Osteocyte (in vitro differentiated cells): ENCODE results near the gene INO80D. TPM values are rescaled to one million over a fixed set of nuclear protein-coding genes. Genes with fewer than 3 reads are reported as not detected.
"Not testable (repeated sequence)": the region's sequence is repeated elsewhere in the genome, so short reads cannot be mapped to it uniquely, and the experiment has no call there.

Experiments
- DNase-seq: peaks from one replicate; pipeline ENCODE4 v3.0.0; 2021; ENCODE audit warnings: mixed read lengths; ENCODE audit not compliant: unreplicated experiment; ENCODE audit errors: extremely low spot score
- H3K27ac Mint-ChIP-seq: one replicate; pipeline ENCODE4 v1.8.0; 2021; ENCODE audit warnings: mild to moderate bottlenecking, mixed read lengths; ENCODE audit not compliant: unreplicated experiment
- H3K27me3 Mint-ChIP-seq: one replicate; pipeline ENCODE4 v1.8.0; 2021; ENCODE audit warnings: mixed read lengths; ENCODE audit not compliant: unreplicated experiment
- H3K36me3 Mint-ChIP-seq: one replicate; pipeline ENCODE4 v1.8.0; 2021; ENCODE audit warnings: mixed read lengths; ENCODE audit not compliant: unreplicated experiment
- H3K4me1 Mint-ChIP-seq: one replicate; pipeline ENCODE4 v1.8.0; 2021; ENCODE audit warnings: mixed read lengths; ENCODE audit not compliant: unreplicated experiment
- H3K4me3 Mint-ChIP-seq: one replicate; pipeline ENCODE4 v1.8.0; 2021; ENCODE audit warnings: mild to moderate bottlenecking, moderate library complexity, mixed read lengths; ENCODE audit not compliant: unreplicated experiment
- H3K9me3 Mint-ChIP-seq: one replicate; pipeline ENCODE4 v1.8.0; 2021; ENCODE audit warnings: mixed read lengths; ENCODE audit not compliant: unreplicated experiment
- CTCF ChIP-seq: fragments of 200-600 bp; sonication (generic); IDR thresholded peaks from 2 replicates; pipeline ENCODE4 v1.5.0; 2021; ENCODE audit warnings: antibody characterized with exemption, mild to moderate bottlenecking, moderate library complexity
- total RNA-seq: library from RNA; stranded (reverse); gene quantifications from 2 replicates; pipeline ENCODE4 v1.2.1, GENCODE V29; 2021

Gene INO80D
- total RNA-seq, 1 donor from 2014 or later: 18.9 TPM

DNA sequence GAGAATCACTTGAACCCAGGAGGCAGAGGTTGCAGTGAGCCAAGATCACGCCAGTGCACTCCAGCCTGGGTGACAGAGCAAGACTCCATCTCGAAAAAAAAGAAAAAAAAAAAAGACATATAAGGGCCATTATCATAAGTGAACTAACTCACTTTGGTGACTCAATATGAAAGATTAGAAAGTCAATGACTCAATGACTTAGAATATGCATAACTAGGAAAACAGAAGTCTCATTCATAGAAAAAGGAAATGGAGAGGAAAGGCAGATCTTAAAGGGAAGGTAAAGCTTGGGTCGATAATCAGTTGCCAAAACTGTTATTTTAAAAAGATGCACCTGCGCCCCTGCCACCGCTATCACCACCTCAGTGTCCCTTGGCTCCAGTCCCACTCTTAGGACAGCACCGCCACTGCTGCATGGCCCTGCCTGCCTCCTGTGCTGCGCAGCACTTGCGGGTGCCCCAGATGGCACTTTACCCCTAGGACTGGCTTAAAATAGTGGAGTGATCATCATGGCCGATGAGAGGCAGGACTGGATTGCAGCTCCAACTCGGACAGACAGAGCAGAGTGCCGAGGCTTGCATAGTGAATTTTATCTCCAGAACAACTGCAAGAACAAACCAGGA is 54.7 kb downstream of the INO80D start:
- H3K27me3 Mint-ChIP-seq: no peaks in the 10 kb centered on the region
- H3K36me3 Mint-ChIP-seq: peaks cover 44% of the 10 kb centered on the region
- H3K4me3 Mint-ChIP-seq: no peak overlapping the region
- no peak overlapping the region for H3K27ac Mint-ChIP-seq
- no peaks in the 10 kb centered on the region for H3K4me1 Mint-ChIP-seq
- H3K9me3 Mint-ChIP-seq: peaks cover 18% of the 10 kb centered on the region
- no peak for TF ChIP-seq CTCF
- no peak for DNase-seq

- no peaks in the 10 kb centered on the region for H3K27me3 Mint-ChIP-seq
- no peak overlapping the region for H3K4me3 Mint-ChIP-seq
- peaks cover 20% of the 10 kb centered on the region for H3K36me3 Mint-ChIP-seq
- DNase-seq: no peak
- no peak for TF ChIP-seq CTCF
- no peak overlapping the region for H3K27ac Mint-ChIP-seq
- H3K9me3 Mint-ChIP-seq: peaks cover 7% of the 10 kb centered on the region
- no peaks in the 10 kb centered on the region for H3K4me1 Mint-ChIP-seq
Measured at GRCh38 chr2:206028101-206028500, 57.9 kb downstream of the INO80D start.

DNA sequence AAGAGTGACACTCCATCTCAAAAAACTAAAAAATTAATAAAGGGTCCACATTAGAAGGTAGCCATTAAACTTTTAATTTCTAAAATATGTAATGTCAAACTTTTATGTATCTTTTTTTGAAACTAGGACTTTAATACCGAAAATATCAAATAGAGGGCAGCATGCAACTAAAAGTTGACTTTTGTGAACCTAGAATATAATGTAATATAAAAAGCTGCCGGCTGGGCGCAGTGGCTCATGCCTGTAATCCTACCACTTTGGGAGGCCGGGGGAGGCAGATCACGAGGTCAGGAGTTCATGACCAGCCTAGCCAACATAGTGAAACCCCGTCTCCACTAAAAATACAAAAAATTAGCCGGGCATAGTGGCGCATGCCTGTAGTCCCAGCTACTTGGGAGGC is 62.8 kb downstream of the INO80D start:
- no peak for DNase-seq
- H3K36me3 Mint-ChIP-seq: peaks cover 8% of the 10 kb centered on the region
- no peaks in the 10 kb centered on the region for H3K27me3 Mint-ChIP-seq
- no peaks in the 10 kb centered on the region for H3K9me3 Mint-ChIP-seq
- peak; percentile 30 for TF ChIP-seq CTCF
- no peaks in the 10 kb centered on the region for H3K4me1 Mint-ChIP-seq
- H3K27ac Mint-ChIP-seq: no peak overlapping the region
- H3K4me3 Mint-ChIP-seq: no peak overlapping the region

GRCh38 chr2:206020171-206020570 is 65.8 kb downstream of the INO80D start:
- Mint-ChIP-seq H3K9me3 (peaks cover 4% of the 10 kb centered on the region), H3K27me3 (no peaks in the 10 kb centered on the region), H3K4me1 (no peaks in the 10 kb centered on the region), H3K4me3 (no peak overlapping the region), H3K27ac (no peak overlapping the region), H3K36me3 (peaks cover 23% of the 10 kb centered on the region)
- TF ChIP-seq CTCF: no peak
- DNase-seq: no peak

GRCh38 chr2:206015746-206016145 is 70.2 kb downstream of the INO80D start:
- not testable (repeated sequence) for H3K4me3 Mint-ChIP-seq, H3K27ac Mint-ChIP-seq, H3K9me3 Mint-ChIP-seq, H3K4me1 Mint-ChIP-seq, H3K27me3 Mint-ChIP-seq, DNase-seq
- peaks cover 38% of the 10 kb centered on the region for H3K36me3 Mint-ChIP-seq

DNA sequence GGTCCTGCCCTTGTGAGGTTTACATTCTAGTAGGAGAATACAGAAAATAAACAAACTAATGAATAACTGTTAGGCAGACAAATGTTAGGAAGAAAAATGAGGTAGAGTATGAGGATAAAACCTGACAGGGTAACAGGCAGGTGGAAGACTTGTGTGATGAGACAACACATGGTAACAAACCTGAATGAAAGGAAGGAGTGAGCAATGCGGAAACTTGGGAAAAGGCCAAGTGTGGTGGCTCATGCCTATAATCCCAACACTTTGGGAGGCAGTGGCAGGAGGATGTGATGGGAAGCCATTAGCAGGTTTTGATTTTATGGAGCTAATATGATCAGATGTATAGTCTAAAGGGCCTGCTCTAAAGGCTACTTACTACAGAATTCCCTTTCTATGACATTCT is 74.2 kb downstream of the INO80D start:
- no peak overlapping the region for H3K4me3 Mint-ChIP-seq
- H3K27me3 Mint-ChIP-seq: no peaks in the 10 kb centered on the region
- DNase-seq: no peak

More for the DNA sequence above, 74.2 kb downstream of the INO80D start:
- TF ChIP-seq CTCF: no peak
- Mint-ChIP-seq H3K36me3 (peaks cover 34% of the 10 kb centered on the region), H3K27ac (no peak overlapping the region), H3K4me1 (peaks cover 7% of the 10 kb centered on the region), H3K9me3 (peaks cover 3% of the 10 kb centered on the region)
